Neural crest cell (in vitro differentiated cells): ENCODE results near the gene ATAD2B. TPM values are rescaled to one million over a fixed set of nuclear protein-coding genes. Genes with fewer than 3 reads are reported as not detected.

Experiments
- DNase-seq: peaks from one replicate; pipeline ENCODE4 v3.0.0; 2021; ENCODE audit warnings: low read depth, mixed read lengths, low spot score
- H3K27ac Mint-ChIP-seq: one replicate; pipeline ENCODE4 v1.8.0; 2021; ENCODE audit warnings: mild to moderate bottlenecking, mixed read lengths; ENCODE audit not compliant: unreplicated experiment
- H3K27me3 Mint-ChIP-seq: 2 replicates; pipeline ENCODE4 v1.8.0; 2021; ENCODE audit warnings: low read depth, mild to moderate bottlenecking, mixed read lengths
- H3K36me3 Mint-ChIP-seq: 2 replicates; pipeline ENCODE4 v1.8.0; 2021; ENCODE audit warnings: low read depth, mild to moderate bottlenecking, mixed read lengths
- H3K4me1 Mint-ChIP-seq: 2 replicates; pipeline ENCODE4 v1.8.0; 2021; ENCODE audit warnings: mixed read lengths
- H3K4me3 Mint-ChIP-seq: one replicate; pipeline ENCODE4 v1.8.0; 2021; ENCODE audit warnings: mild to moderate bottlenecking, mixed read lengths
- H3K9me3 Mint-ChIP-seq: 2 replicates; pipeline ENCODE4 v1.8.0; 2021; ENCODE audit warnings: mixed read lengths
- total RNA-seq: library from RNA; stranded (reverse); gene quantifications from 2 replicates; pipeline ENCODE4 v1.2.1, GENCODE V29; 2021
- TF ChIP-seq, protein P1 (sequence below): fragments of 200-600 bp; sonication (generic); conservative IDR thresholded peaks from 2 replicates; pipeline ENCODE4 v1.5.0; 2021; ENCODE audit warnings: antibody characterized with exemption, mild to moderate bottlenecking

The ATAD2B gene
- total RNA-seq, 1 donor from 2014 or later: 29.4 TPM

DNA sequence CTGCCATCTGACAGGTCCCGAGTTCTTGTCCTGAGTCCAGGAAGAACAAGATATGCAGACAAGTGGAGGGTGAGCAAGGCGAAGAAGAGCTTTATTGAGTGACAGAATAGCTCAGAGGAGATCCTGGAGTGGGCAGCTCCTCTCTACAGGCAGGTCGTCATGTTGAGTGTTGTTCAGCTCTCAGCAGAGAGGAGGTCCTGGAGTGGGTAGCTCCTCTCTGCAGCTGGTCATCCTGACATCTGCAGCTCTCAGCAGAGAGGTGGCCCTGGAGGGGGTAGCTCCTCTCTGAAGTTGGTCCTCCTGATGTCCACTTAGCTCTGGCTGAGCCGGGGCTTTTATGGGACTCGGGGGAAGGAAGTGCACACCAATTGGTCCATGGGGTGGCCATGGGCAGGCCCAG is 90.4 kb downstream of the ATAD2B start:
- no peak for DNase-seq
- H3K27me3 Mint-ChIP-seq: no peaks in the 10 kb centered on the region
- no peak overlapping the region for H3K27ac Mint-ChIP-seq
- H3K4me3 Mint-ChIP-seq: no peak overlapping the region
- H3K36me3 Mint-ChIP-seq: peaks cover 34% of the 10 kb centered on the region
- TF ChIP-seq, protein P1, sequence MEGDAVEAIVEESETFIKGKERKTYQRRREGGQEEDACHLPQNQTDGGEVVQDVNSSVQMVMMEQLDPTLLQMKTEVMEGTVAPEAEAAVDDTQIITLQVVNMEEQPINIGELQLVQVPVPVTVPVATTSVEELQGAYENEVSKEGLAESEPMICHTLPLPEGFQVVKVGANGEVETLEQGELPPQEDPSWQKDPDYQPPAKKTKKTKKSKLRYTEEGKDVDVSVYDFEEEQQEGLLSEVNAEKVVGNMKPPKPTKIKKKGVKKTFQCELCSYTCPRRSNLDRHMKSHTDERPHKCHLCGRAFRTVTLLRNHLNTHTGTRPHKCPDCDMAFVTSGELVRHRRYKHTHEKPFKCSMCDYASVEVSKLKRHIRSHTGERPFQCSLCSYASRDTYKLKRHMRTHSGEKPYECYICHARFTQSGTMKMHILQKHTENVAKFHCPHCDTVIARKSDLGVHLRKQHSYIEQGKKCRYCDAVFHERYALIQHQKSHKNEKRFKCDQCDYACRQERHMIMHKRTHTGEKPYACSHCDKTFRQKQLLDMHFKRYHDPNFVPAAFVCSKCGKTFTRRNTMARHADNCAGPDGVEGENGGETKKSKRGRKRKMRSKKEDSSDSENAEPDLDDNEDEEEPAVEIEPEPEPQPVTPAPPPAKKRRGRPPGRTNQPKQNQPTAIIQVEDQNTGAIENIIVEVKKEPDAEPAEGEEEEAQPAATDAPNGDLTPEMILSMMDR: no peak
- no peaks in the 10 kb centered on the region for H3K9me3 Mint-ChIP-seq
- no peaks in the 10 kb centered on the region for H3K4me1 Mint-ChIP-seq

DNA sequence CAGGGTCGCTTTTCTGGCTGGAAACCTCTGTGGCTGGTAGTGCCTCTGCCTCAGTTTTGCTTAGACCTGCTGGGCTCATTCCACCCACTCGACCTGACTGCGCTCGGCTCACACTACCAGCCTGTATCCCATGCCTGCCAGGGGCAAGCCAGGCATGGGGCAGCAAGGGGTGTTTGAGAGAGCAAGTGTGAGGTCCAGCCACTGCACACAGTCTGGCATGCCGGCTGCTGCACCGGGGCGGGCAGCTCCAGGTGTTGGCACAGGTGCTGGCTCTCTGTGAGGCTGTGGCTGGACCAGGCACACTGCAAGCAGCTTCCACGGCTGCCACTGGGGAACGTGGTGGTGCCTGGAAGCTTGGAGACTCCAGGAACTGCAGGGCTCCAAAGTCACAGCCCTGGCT is 90.9 kb downstream of the ATAD2B start:
- no peak for DNase-seq
- Mint-ChIP-seq H3K27me3 (no peaks in the 10 kb centered on the region), H3K4me1 (no peaks in the 10 kb centered on the region), H3K9me3 (no peaks in the 10 kb centered on the region), H3K4me3 (no peak overlapping the region), H3K27ac (no peak overlapping the region), H3K36me3 (peaks cover 31% of the 10 kb centered on the region)
- TF ChIP-seq, protein P1: no peak

DNA sequence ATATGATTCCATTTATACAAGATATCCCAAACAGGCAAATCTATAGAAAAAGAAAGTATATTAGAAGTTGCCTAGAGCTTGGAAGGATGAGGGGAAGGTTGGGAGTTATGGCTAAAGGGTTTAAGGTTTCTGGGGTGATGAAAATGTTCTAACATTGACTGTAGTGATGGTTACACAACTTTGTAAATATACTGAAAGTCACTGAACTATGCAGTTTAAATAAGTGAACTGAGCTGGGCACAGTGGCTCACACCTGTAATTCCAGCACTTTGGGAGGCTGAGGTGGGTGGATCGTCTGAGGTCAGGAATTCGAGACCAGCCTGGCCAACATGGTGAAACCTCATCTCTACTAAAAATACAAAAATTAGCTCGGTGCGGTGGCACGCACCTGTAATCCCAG is 91.5 kb downstream of the ATAD2B start:
- H3K27me3 Mint-ChIP-seq: no peaks in the 10 kb centered on the region
- no peak overlapping the region for H3K27ac Mint-ChIP-seq
- H3K4me3 Mint-ChIP-seq: no peak overlapping the region
- H3K9me3 Mint-ChIP-seq: no peaks in the 10 kb centered on the region
- peaks cover 27% of the 10 kb centered on the region for H3K36me3 Mint-ChIP-seq
- DNase-seq: no peak
- H3K4me1 Mint-ChIP-seq: no peaks in the 10 kb centered on the region
- TF ChIP-seq, protein P1: no peak

DNA sequence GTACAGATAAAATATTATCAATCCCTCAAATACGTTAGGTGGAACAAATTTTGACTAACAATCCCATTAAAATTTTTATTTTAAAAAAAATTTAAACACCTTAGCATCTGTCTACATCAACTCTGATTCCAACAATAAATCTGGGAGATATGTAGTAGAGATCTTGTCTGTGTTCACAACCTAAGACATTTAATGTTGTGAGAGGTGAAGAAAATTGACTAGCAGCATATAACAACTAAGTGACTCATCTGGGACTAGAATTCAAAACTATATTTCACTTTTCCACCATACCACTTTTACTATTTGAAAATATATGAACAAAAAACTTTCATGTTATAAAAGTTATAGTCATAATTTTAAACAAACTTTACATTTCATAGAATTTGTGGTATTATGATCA is 97.9 kb downstream of the ATAD2B start:
- H3K4me1 Mint-ChIP-seq: no peaks in the 10 kb centered on the region
- H3K9me3 Mint-ChIP-seq: no peaks in the 10 kb centered on the region
- DNase-seq: no peak
- H3K36me3 Mint-ChIP-seq: peaks cover 5% of the 10 kb centered on the region
- no peaks in the 10 kb centered on the region for H3K27me3 Mint-ChIP-seq
- H3K4me3 Mint-ChIP-seq: no peak overlapping the region
- TF ChIP-seq, protein P1: no peak
- H3K27ac Mint-ChIP-seq: no peak overlapping the region

DNA sequence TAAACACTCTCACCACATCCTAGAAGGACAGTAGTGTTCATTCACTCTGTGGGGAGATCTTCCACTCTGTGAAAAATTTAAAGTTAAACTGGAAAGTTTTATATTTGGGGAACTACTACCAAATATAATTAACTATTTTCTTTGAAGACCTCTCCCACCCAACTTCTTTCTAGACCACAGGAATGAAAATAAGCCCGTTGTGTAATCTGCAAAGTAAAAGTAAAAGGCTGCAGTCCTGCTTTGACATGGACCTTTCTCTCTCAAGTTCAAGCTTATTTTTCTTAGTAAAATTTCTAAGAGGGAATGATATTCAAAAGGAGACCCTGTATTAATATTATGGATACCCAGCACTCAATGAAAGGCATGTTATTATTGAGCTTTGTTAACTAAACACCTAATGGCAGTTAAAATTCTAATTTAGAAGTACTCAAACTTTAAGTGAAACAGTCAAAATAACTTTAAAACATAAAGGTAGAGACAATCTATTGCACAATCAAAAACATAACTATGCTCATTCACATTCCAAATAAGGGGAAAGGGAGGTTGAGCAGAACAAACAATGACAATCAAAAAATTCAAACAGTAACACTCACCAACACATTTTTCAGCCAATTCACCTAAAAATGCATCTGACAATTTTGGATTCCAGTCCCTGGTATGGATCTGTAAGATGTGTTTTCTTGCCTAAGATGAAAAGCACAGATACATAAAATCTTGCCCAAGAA is 98.5 kb downstream of the ATAD2B start:
- H3K27me3 Mint-ChIP-seq: no peaks in the 10 kb centered on the region
- DNase-seq: no peak
- H3K9me3 Mint-ChIP-seq: no peaks in the 10 kb centered on the region
- no peak overlapping the region for H3K27ac Mint-ChIP-seq
- peaks cover 2% of the 10 kb centered on the region for H3K36me3 Mint-ChIP-seq
- TF ChIP-seq, protein P1: no peak
- no peaks in the 10 kb centered on the region for H3K4me1 Mint-ChIP-seq
- no peak overlapping the region for H3K4me3 Mint-ChIP-seq
